Esophagus muscularis mucosa (tissue), 4 donors: ENCODE results near the gene CTH. TPM values are rescaled to one million over a fixed set of nuclear protein-coding genes. Genes with fewer than 3 reads are reported as not detected.

Experiments
- DNase-seq: peaks from one replicate; pipeline ENCODE4 v3.0.0-alpha.2; 2017; ENCODE audit errors: extremely low spot score
- H3K27ac ChIP-seq, 4 donors: fragments of 200-600 bp; sonication (generic); replicated peaks in 1 of 4; 1 replicate in 3 of 4; 2 replicates in 1 of 4; pipeline ENCODE4 v1.5.1; 2016 to 2019; ENCODE audit warnings: mild to moderate bottlenecking in 1 of 4
- H3K27me3 ChIP-seq, 4 donors: fragments of 200-600 bp; sonication (generic); one replicate each; pipeline versions ENCODE4 v1.5.1 to v1.6.0; 2016 to 2019
- H3K36me3 ChIP-seq, 4 donors: fragments of 200-600 bp; sonication (generic); one replicate each; pipeline ENCODE4 v1.5.1; 2016 to 2019
- H3K4me1 ChIP-seq, 4 donors: fragments of 200-600 bp; sonication (generic); one replicate each; pipeline ENCODE4 v1.5.1; 2016 to 2019
- H3K4me3 ChIP-seq, 4 donors: fragments of 200-600 bp; sonication (generic); 1 replicate in 2 of 4; 2 replicates in 2 of 4; pipeline ENCODE4 v1.5.1; 2016 to 2019; ENCODE audit warnings: mild to moderate bottlenecking in 4 of 4, moderate library complexity in 1 of 4
- H3K9me3 ChIP-seq, 4 donors: fragments of 200-600 bp; sonication (generic); 1 replicate in 3 of 4; 2 replicates in 1 of 4; pipeline ENCODE4 v1.5.1; 2016 to 2019
- CTCF ChIP-seq, 3 experiments: fragments of 200-600 bp in 2 of 3; fragments of 450-650 bp in 1 of 3; sonication (generic) in 2 of 3; IDR thresholded peaks; one replicate each; pipeline ENCODE4 v1.5.1; 2017 to 2019; ENCODE audit warnings: antibody characterized with exemption in 3 of 3, mild to moderate bottlenecking in 2 of 3, moderate library complexity in 1 of 3
- EP300 ChIP-seq: sonication (generic); formaldehyde crosslinking; IDR thresholded peaks from one replicate; pipeline ENCODE4 v1.6.1; 2017; ENCODE audit warnings: antibody characterized with exemption
- POLR2A ChIP-seq: fragments of 450-650 bp; IDR thresholded peaks from one replicate; pipeline ENCODE4 v1.6.1; 2017; ENCODE audit warnings: antibody characterized with exemption, moderate library complexity, mild to moderate bottlenecking, low read depth
- POLR2AphosphoS5 ChIP-seq, 2 donors: sonication (generic); formaldehyde crosslinking; IDR thresholded peaks; one replicate each; pipeline ENCODE4 v1.6.1; 2017; ENCODE audit warnings: antibody characterized with exemption in 2 of 2
- WGBS: methylation state at CpG from one replicate; pipeline ENCODE4 v1.1.5; 2018; 5-methylcytosine and 5-hydroxymethylcytosine counted together
- intact Hi-C: fragments of 100-400 bp; cut with DNase I; formaldehyde crosslinking; loops from one replicate; pipeline ENCODE4 v1.15.1; 2023
- total RNA-seq, 4 donors: library from RNA; depleted of rRNA; stranded (reverse); fragments of >200 nt; gene quantifications; one replicate each; pipeline versions ENCODE4 v1.1.0 to v1.2.1, GENCODE V29; 2016

The CTH gene
- total RNA-seq, 4 donors from 2014 or later, result 1.1 to 5.0 (median 3.8) TPM

DNA sequence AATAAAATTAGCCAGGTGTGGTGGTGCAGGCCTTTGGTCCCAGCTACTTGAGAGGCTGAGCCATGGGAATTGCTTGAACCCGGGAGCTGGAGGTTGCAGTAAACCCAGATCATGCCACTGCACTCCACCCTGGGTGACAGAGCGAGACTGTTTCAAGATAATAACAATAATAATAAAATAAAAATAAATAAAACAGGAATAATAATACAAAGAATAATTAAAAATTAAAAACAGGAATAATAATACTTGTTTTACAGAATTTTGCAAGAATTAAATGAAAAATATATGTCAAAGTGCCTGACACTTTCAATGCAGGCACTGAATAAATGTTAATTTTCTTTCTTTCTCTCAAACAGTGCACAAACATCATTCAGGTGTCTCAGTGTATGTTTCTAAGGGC lies 26.5 kb upstream of the CTH start:
- no peak overlapping the region for H3K4me3 ChIP-seq
- WGBS, result 100% methylated on average over 2 of the region's 2 CpGs
- TF ChIP-seq EP300 (no peak), POLR2A (no peak), POLR2AphosphoS5 (IDR thresholded peaks at IDR 0.05) (no peak), CTCF (IDR thresholded peaks at IDR 0.05) (no peak)
- no peak overlapping the region for H3K27ac ChIP-seq
- no peaks in the 10 kb centered on the region for H3K27me3 ChIP-seq
- H3K4me1 ChIP-seq, result no peaks in the 10 kb centered on the region
- DNase-seq, result peak; percentile 45
- intact Hi-C loops, result no loop called here
- H3K9me3 ChIP-seq, result no peaks in the 10 kb centered on the region
- H3K36me3 ChIP-seq, result no peaks in the 10 kb centered on the region

- Histone ChIP-seq H3K27me3 (no peaks in the 10 kb centered on the region), H3K27ac (no peak overlapping the region), H3K4me1 (no peaks in the 10 kb centered on the region), H3K4me3 (no peak overlapping the region), H3K36me3 (no peaks in the 10 kb centered on the region), H3K9me3 (no peaks in the 10 kb centered on the region)
- intact Hi-C loops, result no loop called here
- WGBS, result 87% methylated on average over 6 of the region's 6 CpGs
- DNase-seq, result peak; percentile 31
- TF ChIP-seq POLR2A, result no peak
- TF ChIP-seq CTCF (IDR thresholded peaks at IDR 0.05), result no peak
- TF ChIP-seq POLR2AphosphoS5 (IDR thresholded peaks at IDR 0.05), result no peak
- TF ChIP-seq EP300, result no peak
These were observed 25.6 kb upstream of the CTH start for GRCh38 chr1:70385477-70385876.

DNA sequence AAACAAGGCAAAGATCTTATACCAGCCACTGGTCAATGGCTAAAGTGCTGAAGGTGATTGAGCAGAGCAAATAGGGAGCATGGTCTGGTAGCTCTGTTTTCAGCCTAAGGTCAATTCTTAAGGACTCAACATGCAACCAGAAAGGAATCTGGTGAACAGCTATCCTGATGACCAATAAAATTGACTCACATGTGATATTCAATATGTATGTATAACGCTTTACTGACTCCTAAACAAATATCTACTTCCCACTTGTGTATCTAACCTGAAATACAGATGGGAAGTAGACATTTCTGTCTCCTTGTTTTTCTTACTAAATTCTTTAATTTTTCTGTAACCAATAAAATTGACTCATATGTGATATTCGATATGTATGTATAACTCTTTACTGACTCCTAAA lies 24.9 kb upstream of the CTH start:
- Histone ChIP-seq H3K4me1 (no peaks in the 10 kb centered on the region), H3K4me3 (no peak overlapping the region), H3K9me3 (no peaks in the 10 kb centered on the region), H3K27me3 (no peaks in the 10 kb centered on the region), H3K36me3 (no peaks in the 10 kb centered on the region), H3K27ac (no peak overlapping the region)
- intact Hi-C loops, result no loop called here
- DNase-seq, result no peak
- 91% methylated on average over 2 of the region's 2 CpGs for WGBS
- TF ChIP-seq POLR2A (no peak), POLR2AphosphoS5 (IDR thresholded peaks at IDR 0.05) (no peak), CTCF (IDR thresholded peaks at IDR 0.05) (no peak), EP300 (no peak)

DNA sequence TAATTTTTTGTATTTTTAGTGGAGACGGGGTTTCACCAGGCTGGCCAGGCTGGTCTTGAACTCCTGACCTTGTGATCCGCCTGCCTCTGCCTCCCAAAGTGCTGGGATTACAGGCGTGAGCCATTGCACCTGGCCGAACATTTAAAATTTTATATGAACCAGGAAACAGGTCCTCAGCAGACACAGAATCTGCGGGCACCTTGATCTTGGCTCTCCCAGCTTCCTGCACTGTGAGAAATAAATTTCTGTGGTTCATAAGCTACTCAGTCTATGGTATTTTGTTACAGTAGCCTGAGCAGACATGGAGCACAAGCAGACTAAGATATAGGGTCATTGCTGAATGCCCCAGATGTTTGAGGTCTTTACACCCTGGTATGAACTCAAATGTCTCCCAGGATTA lies 23.6 kb upstream of the CTH start:
- 88% methylated on average over 5 of the region's 5 CpGs for WGBS
- TF ChIP-seq CTCF (IDR thresholded peaks at IDR 0.05) (no peak), EP300 (no peak), POLR2A (no peak), POLR2AphosphoS5 (IDR thresholded peaks at IDR 0.05) (no peak)
- Histone ChIP-seq H3K27ac (no peak overlapping the region), H3K4me3 (no peak overlapping the region), H3K27me3 (no peaks in the 10 kb centered on the region), H3K4me1 (no peaks in the 10 kb centered on the region), H3K9me3 (no peaks in the 10 kb centered on the region), H3K36me3 (no peaks in the 10 kb centered on the region)
- peak; percentile 60 for DNase-seq
- intact Hi-C loops, result no loop called here

- intact Hi-C loops, result no loop called here
- no peak for DNase-seq
- Histone ChIP-seq H3K9me3 (no peaks in the 10 kb centered on the region), H3K27me3 (no peaks in the 10 kb centered on the region), H3K4me1 (no peaks in the 10 kb centered on the region), H3K4me3 (no peak overlapping the region), H3K36me3 (no peaks in the 10 kb centered on the region), H3K27ac (no peak overlapping the region)
- TF ChIP-seq POLR2AphosphoS5 (IDR thresholded peaks at IDR 0.05) (no peak), CTCF (IDR thresholded peaks at IDR 0.05) (no peak), POLR2A (no peak), EP300 (no peak)
These were observed 18.4 kb upstream of the CTH start for GRCh38 chr1:70392626-70393025.
